Endothelial cell of umbilical vein (primary cell): ENCODE measurements around the gene KATNAL2. TPM values are rescaled to one million over a fixed set of nuclear protein-coding genes. Genes with fewer than 3 reads are reported as not detected.
"Not testable (repeated sequence)": the region's sequence is repeated elsewhere in the genome, so short reads cannot be mapped to it uniquely, and the experiment has no call there.

Experiments used
- BruUV-seq: library from RNA; stranded (reverse); fragments of 400-500 nt; replicated peaks from 2 replicates; lab custom pipeline; 2021; lab: Mats Ljungman, UMichigan
- CTCF ChIA-PET: fragments of 300-600, 350-600 bp; sonication (Branson Sonifier 250); formaldehyde crosslinking; loops from one replicate; lab custom pipeline; 2021; ENCODE audit warnings: antibody characterized with exemption, inconsistent platforms; lab: Charles Lee
- POLR2A ChIA-PET: fragments of 300-600, 350-600 bp; sonication (Branson Sonifier 250); formaldehyde crosslinking; loops from one replicate; lab custom pipeline; 2021; ENCODE audit warnings: antibody characterized with exemption, inconsistent platforms; lab: Charles Lee
- DNase-seq: peaks from one replicate; pipeline ENCODE4 v3.0.0-alpha.2; 2011; ENCODE audit warnings: low read depth, low spot score
- FAIRE-seq: peaks from 2 replicates; lab custom pipeline; 2011; peaks lifted over from hg19 to GRCh38; lab: Jason Lieb, UNC
- H2AFZ ChIP-seq: 2 replicates; pipeline ENCODE4 v1.6.0; 2012; ENCODE audit warnings: low read depth, low read length, control low read depth, inconsistent platforms
- H3K27ac ChIP-seq: 2 replicates; pipeline ENCODE4 v1.5.1; 2011; ENCODE audit warnings: low read depth, mild to moderate bottlenecking, control low read depth, low read length, moderate library complexity; ENCODE audit not compliant: insufficient read depth
- H3K27me3 ChIP-seq, 2 experiments: 2 replicates each; pipeline versions ENCODE4 v1.6.0 to v1.6.1; 2011; ENCODE audit warnings: low read length in 2 of 2, mixed read lengths in 1 of 2; ENCODE audit not compliant: control insufficient read depth in 2 of 2, insufficient read depth in 2 of 2
- H3K36me3 ChIP-seq, 2 experiments: 2 replicates in 1 of 2; 3 replicates in 1 of 2; pipeline ENCODE4 v1.5.1; 2011; ENCODE audit warnings: low read length in 2 of 2, mild to moderate bottlenecking in 1 of 2, moderate library complexity in 1 of 2; ENCODE audit not compliant: control insufficient read depth in 2 of 2, insufficient read depth in 2 of 2; ENCODE audit errors: extremely low read depth in 1 of 2
- H3K4me1 ChIP-seq: 3 replicates; pipeline ENCODE4 v1.5.1; 2011; ENCODE audit warnings: mild to moderate bottlenecking, low read length; ENCODE audit not compliant: control insufficient read depth, insufficient read depth; ENCODE audit errors: extremely low read depth
- H3K4me2 ChIP-seq: 2 replicates; pipeline ENCODE4 v1.6.1; 2011; ENCODE audit warnings: low read length, control low read depth, mixed read lengths; ENCODE audit not compliant: insufficient read depth
- H3K4me3 ChIP-seq, 3 experiments: fragments of 200-600 bp in 1 of 3; sonication (generic), shearing (Covaris generic) in 1 of 3; replicated peaks in 1 of 3; 2 replicates each; pipeline ENCODE4 v1.5.1; 2011 to 2016; ENCODE audit warnings: control low read depth in 3 of 3, low read length in 3 of 3, mild to moderate bottlenecking in 2 of 3, inconsistent platforms in 1 of 3, low read depth in 1 of 3, moderate library complexity in 1 of 3; ENCODE audit not compliant: insufficient read depth in 1 of 3
- H3K79me2 ChIP-seq: 2 replicates; pipeline ENCODE4 v1.6.0; 2012; ENCODE audit warnings: low read length, inconsistent platforms; ENCODE audit not compliant: control insufficient read depth, insufficient read depth
- H3K9ac ChIP-seq: replicated peaks from 2 replicates; pipeline ENCODE3; 2011; ENCODE audit warnings: low read length, control low read depth; ENCODE audit not compliant: insufficient read depth; ENCODE audit errors: extremely low read depth
- H3K9me1 ChIP-seq: replicated peaks from 3 replicates; pipeline ENCODE4 v1.6.0; 2011; ENCODE audit warnings: mild to moderate bottlenecking, low read length; ENCODE audit not compliant: control insufficient read depth, insufficient read depth; ENCODE audit errors: extremely low read depth
- H3K9me3 ChIP-seq: replicated peaks from 2 replicates; pipeline ENCODE4 v1.5.1; 2012; ENCODE audit warnings: low read length, inconsistent platforms; ENCODE audit not compliant: control insufficient read depth, insufficient read depth
- H4K20me1 ChIP-seq: replicated peaks from 2 replicates; pipeline ENCODE3; 2011; ENCODE audit warnings: mild to moderate bottlenecking, low read length; ENCODE audit not compliant: control insufficient read depth, insufficient read depth; ENCODE audit errors: extremely low read depth
- dilution Hi-C: fragments of 300-500 bp; cut with MboI; formaldehyde crosslinking; loops from one replicate; pipeline ENCODE4 v1.15.0; 2019; ENCODE audit warnings: low sequenced_read_pairs; ENCODE audit not compliant: extremely low pct_ligation_motif_present
- intact Hi-C: fragments of 100-400 bp; cut with micrococcal nuclease; formaldehyde crosslinking; loops from one replicate; pipeline ENCODE4 v1.10.0; 2022
- polyA plus RNA-seq, 4 experiments: library from polyadenylated mRNA; depleted of rRNA in 3 of 4; stranded (reverse) in 3 of 4; unstranded in 1 of 4; fragments of >200 nt; gene quantifications; 2 replicates each; pipeline versions ENCODE4 v1.2.1 to v1.2.3, GENCODE V29; 2011 to 2012; ENCODE audit warnings: missing spikeins in 1 of 4
- total RNA-seq: library from RNA; stranded (reverse); gene quantifications from 2 replicates; pipeline ENCODE4 v1.2.3, GENCODE V29; 2021

Gene KATNAL2
- total and polyA plus RNA-seq, 2 donors (not counting 3 experiments of a cell fraction or from before 2014, with no cell fraction given) = 0.51 to 1.3 TPM

GRCh38 chr18:47028738-47029137 is 111.3 kb downstream of the KATNAL2 start:
- H3K4me2 ChIP-seq, H4K20me1 ChIP-seq, CTCF ChIA-PET, intact Hi-C loops, POLR2A ChIA-PET, H3K9me1 ChIP-seq, dilution Hi-C loops, H3K27ac ChIP-seq, H3K36me3 ChIP-seq, BruUV-seq, FAIRE-seq, DNase-seq, H3K9ac ChIP-seq, H3K27me3 ChIP-seq, H2AFZ ChIP-seq, H3K79me2 ChIP-seq, H3K4me3 ChIP-seq, H3K4me1 ChIP-seq, H3K9me3 ChIP-seq: not testable (repeated sequence)

GRCh38 chr18:47029684-47030353 is 112.4 kb downstream of the KATNAL2 start:
- dilution Hi-C loops, DNase-seq, BruUV-seq: not testable (repeated sequence)

GRCh38 chr18:47030887-47031286 is 113.5 kb downstream of the KATNAL2 start:
- H3K27me3 ChIP-seq, dilution Hi-C loops, H3K9me1 ChIP-seq, DNase-seq, H3K79me2 ChIP-seq, H2AFZ ChIP-seq, H4K20me1 ChIP-seq, H3K4me1 ChIP-seq, H3K27ac ChIP-seq, FAIRE-seq, H3K4me2 ChIP-seq, POLR2A ChIA-PET, H3K36me3 ChIP-seq, CTCF ChIA-PET, H3K9me3 ChIP-seq, H3K4me3 ChIP-seq, BruUV-seq, intact Hi-C loops, H3K9ac ChIP-seq: not testable (repeated sequence)

More at GRCh38 chr18:47029684-47030353, 112.4 kb downstream of the KATNAL2 start:
- FAIRE-seq, POLR2A ChIA-PET, H3K36me3 ChIP-seq, H3K9me3 ChIP-seq, H2AFZ ChIP-seq, H3K4me3 ChIP-seq, H3K4me2 ChIP-seq, H3K9ac ChIP-seq, intact Hi-C loops, H3K79me2 ChIP-seq, H3K27me3 ChIP-seq, CTCF ChIA-PET, H3K9me1 ChIP-seq, H3K27ac ChIP-seq, H3K4me1 ChIP-seq, H4K20me1 ChIP-seq: not testable (repeated sequence)
